ENCODE results near the gene ABCC4.

DNA sequence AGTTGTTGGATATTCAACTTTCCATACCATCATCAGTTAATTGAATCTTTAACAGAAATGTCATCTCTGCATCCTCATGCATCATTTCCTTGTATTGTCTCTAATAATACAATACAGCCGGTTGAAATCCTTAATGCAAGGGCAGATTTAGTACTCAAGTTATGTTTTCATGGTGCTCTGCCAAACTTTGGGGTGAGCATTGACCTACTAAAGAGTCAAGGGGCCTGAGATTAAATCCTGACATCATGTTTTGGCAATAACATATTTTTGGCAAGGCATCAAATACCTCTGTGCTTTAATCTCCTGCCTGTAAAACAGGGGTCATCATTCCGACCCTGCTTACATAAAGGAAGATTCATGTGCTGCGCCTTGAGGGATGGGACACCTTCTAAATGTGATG is 42.7 kb upstream of the ABCC4 start:
- TF ChIP-seq RAD21 (conservative IDR thresholded peaks at IDR 0.05), result no peak
- TF ChIP-seq, protein P1, sequence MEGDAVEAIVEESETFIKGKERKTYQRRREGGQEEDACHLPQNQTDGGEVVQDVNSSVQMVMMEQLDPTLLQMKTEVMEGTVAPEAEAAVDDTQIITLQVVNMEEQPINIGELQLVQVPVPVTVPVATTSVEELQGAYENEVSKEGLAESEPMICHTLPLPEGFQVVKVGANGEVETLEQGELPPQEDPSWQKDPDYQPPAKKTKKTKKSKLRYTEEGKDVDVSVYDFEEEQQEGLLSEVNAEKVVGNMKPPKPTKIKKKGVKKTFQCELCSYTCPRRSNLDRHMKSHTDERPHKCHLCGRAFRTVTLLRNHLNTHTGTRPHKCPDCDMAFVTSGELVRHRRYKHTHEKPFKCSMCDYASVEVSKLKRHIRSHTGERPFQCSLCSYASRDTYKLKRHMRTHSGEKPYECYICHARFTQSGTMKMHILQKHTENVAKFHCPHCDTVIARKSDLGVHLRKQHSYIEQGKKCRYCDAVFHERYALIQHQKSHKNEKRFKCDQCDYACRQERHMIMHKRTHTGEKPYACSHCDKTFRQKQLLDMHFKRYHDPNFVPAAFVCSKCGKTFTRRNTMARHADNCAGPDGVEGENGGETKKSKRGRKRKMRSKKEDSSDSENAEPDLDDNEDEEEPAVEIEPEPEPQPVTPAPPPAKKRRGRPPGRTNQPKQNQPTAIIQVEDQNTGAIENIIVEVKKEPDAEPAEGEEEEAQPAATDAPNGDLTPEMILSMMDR (IDR thresholded peaks at IDR 0.05; ENCODE audit: poor library complexity, severe bottlenecking), result no peak

Measured in neural cell (in vitro differentiated cells).